ENCODE measurements around the gene MUCL3. TPM values are rescaled to one million over a fixed set of nuclear protein-coding genes. Genes with fewer than 3 reads are reported as not detected.
A peak's percentile ranks its signal among the peaks of the same experiment; 100 is the strongest.

Gene MUCL3
- total and polyA plus RNA-seq, 10 of the 15 experiments (the other 5 are each of a cell fraction or from before 2014, with no cell fraction given): 0.03 to 1.4 (median 0.61) TPM

GRCh38 chr6:30903236-30903635 is 37.5 kb upstream of the MUCL3 start:
- peaks cover 32% of the 10 kb centered on the region for H3K4me1 ChIP-seq (ENCODE audit: control insufficient read depth, insufficient read depth, low read length)
- SMC1A ChIA-PET (ENCODE audit: uncharacterized antibody, unreplicated experiment): interaction anchor here (0.8 to 2.2 kb wide), 4 partner anchors 12 to 81 kb away, joined by 3 to 8 read pairs (median 3); no protein-coding TSS in a partner anchor
- H3K27me3 ChIP-seq (replicated peaks in 1 of 2; ENCODE audit: control insufficient read depth in 2 of 2, insufficient read depth in 2 of 2, low read length in 1 of 2): no peaks in the 10 kb centered on the region
- no peaks in the 10 kb centered on the region for H4K20me1 ChIP-seq (ENCODE audit: control insufficient read depth, insufficient read depth)
- no peak overlapping the region for H2AFZ ChIP-seq (ENCODE audit: control insufficient read depth, low read depth, low read length)
- RAD21 ChIA-PET (ENCODE audit: unreplicated experiment): interaction anchor here (0.7 to 1.2 kb wide), 4 partner anchors 10 to 167 kb away, joined by 3 to 4 read pairs (median 3); no protein-coding TSS in a partner anchor
- TF ChIP-seq POU2F2 (IDR thresholded peaks at IDR 0.05; ENCODE audit: borderline replicate concordance, low read depth, low read length): no peak
- peak; percentile 17; the same call in 1 of the 2 replicates for TF ChIP-seq ZNF384 (IDR thresholded peaks at IDR 0.05; ENCODE audit: borderline replicate concordance, low read depth, low read length)
- TF ChIP-seq SPI1 (IDR thresholded peaks at IDR 0.05; ENCODE audit: borderline replicate concordance, insufficient read depth, low read depth, low read length): peak; percentile 52; the same call in 1 of the 2 replicates
- no peak for TF ChIP-seq SMAD1 (IDR thresholded peaks at IDR 0.05; ENCODE audit: low read depth, partially characterized antibody)
- TF ChIP-seq CTCF (IDR thresholded peaks at IDR 0.05 in 2 of 3, conservative IDR thresholded peaks at IDR 0.05 in 1 of 3; ENCODE audit: control insufficient read depth in 2 of 3, extremely low read depth in 1 of 3, insufficient read depth in 1 of 3, low read depth in 3 of 3, low read length in 3 of 3): no peak
- peak overlapping the region; percentile 4; the same call in 1 of the 2 replicates for H3K4me2 ChIP-seq (ENCODE audit: control insufficient read depth, insufficient read depth)
- BruUV-seq (replicated peaks): no TSS peak
- DNase-seq (ENCODE audit: low read depth, low spot score) (no peak), FAIRE-seq (no peak), ATAC-seq (no peak)
- CTCF ChIA-PET: interaction anchor here (1.0 to 1.7 kb wide), 3 partner anchors 11 to 177 kb away, joined by 4 to 6 read pairs (median 4); partner anchors contain the start of gene VARS2
- in situ Hi-C loops (cut with MboI): no loop called here
- H3K9me3 ChIP-seq (replicated peaks; ENCODE audit: control insufficient read depth, insufficient read depth, low read length): no peaks in the 10 kb centered on the region
- peaks cover 3% of the 10 kb centered on the region for H3K79me2 ChIP-seq (ENCODE audit: control insufficient read depth, insufficient read depth, low read length)
- intact Hi-C loops (cut with micrococcal nuclease; ENCODE audit: unreplicated experiment): no loop called here
- no peak overlapping the region for H3K4me3 ChIP-seq
- peak overlapping the region; percentile 30; the same call in 1 of the 2 replicates for H3K27ac ChIP-seq (ENCODE audit: control insufficient read depth, insufficient read depth)
- peaks cover 0 to 8% of the 10 kb centered on the region in 2 experiments; a peak in 2 of 4 replicates for H3K36me3 ChIP-seq (ENCODE audit: control insufficient read depth in 2 of 2, insufficient read depth in 2 of 2, low read length in 1 of 2)
- POLR2A ChIA-PET: interaction anchor here (1.5 to 6.0 kb wide), 2 partner anchors 11 to 18 kb away, joined by 4 to 37 read pairs; partner anchors contain the start of gene VARS2
- no peak overlapping the region for H3K9ac ChIP-seq (ENCODE audit: control insufficient read depth, insufficient read depth, low read length)
- 75% methylated on average over 4 of the region's 4 CpGs for WGBS (ENCODE audit: insufficient coverage, insufficient replicate concordance, low lambda C conversion rate, missing lambda C conversion rate)
